ENCODE data around the gene RNLS. TPM values are rescaled to one million over a fixed set of nuclear protein-coding genes. Genes with fewer than 3 reads are reported as not detected.

RNLS gene
- 21.7 and 32.7 TPM in 2 replicates for total RNA-seq

GRCh38 chr10:88582806-88583583 lies at the start of gene RNLS:
TSS of gene RNLS (minus strand) at chr10:88583318.

GRCh38 chr10:88586462-88586861 lies 3.3 kb upstream of the RNLS start, which contains the start of gene LIPJ:
TSS of gene LIPJ (plus strand) at chr10:88586762. CDS start at chr10:88590688, 3,926 bp downstream.

Other genes starting within 250 kb of the RNLS start
- gene LIPJ, start 3.4 kb upstream of the RNLS start, total RNA-seq, result 0.17 TPM in 1 of 2 replicates, not detected in the other
- gene LIPF, start 81.1 kb upstream of the RNLS start, total RNA-seq, result 0.29 TPM in 1 of 2 replicates, not detected in the other
- gene LIPK, start 122.9 kb upstream of the RNLS start, total RNA-seq, result not detected in 2 replicates
- gene LIPN, start 176.7 kb upstream of the RNLS start, total RNA-seq, result not detected in 2 replicates
- not detected in 2 replicates for gene LIPM, start 219.4 kb upstream of the RNLS start, total RNA-seq

All from smooth muscle cell of trachea (primary cell).